ENCODE measurements around the gene NETO2. TPM values are rescaled to one million over a fixed set of nuclear protein-coding genes. Genes with fewer than 3 reads are reported as not detected.
A peak's percentile ranks its signal among the peaks of the same experiment; 100 is the strongest.

Gene NETO2
- total RNA-seq (2011; cell fraction: chromatin; rRNA removed; ENCODE audit: low replicate concordance) = 13.9 and 26.2 TPM in 2 replicates
- total RNA-seq (2011; cell fraction: nucleolus; rRNA removed) = 11.7 and 12.4 TPM in 2 replicates
- total RNA-seq (2011; cell fraction: nucleoplasm; rRNA removed) = 19.5 and 23.9 TPM in 2 replicates
- 10.9 and 15.2 TPM in 2 replicates for total RNA-seq (2014; rRNA removed)
- total RNA-seq (2014; rRNA removed; fragmentation: Illumina TruSeq; extraction: Trizol) = 24.3 and 24.4 TPM in 2 replicates
- 28.2 and 32.8 TPM in 2 replicates for total RNA-seq (2015; rRNA removed; fragmentation: Illumina TruSeq; extraction: Trizol)
- 16.2 and 19.0 TPM in 2 replicates for total RNA-seq (2021)
- 29.5 and 31.4 TPM in 2 replicates for polyA plus RNA-seq (2011; rRNA removed)
- 15.4 and 21.9 TPM in 2 replicates for polyA plus RNA-seq (2011; cell fraction: cytosol; rRNA removed)
- polyA plus RNA-seq (2011; cell fraction: nucleus; rRNA removed) = 38.1 and 43.2 TPM in 2 replicates
- 12.1 and 17.1 TPM in 2 replicates for polyA plus RNA-seq (2012)
- polyA plus RNA-seq (2014; fragmentation: Illumina TruSeq; extraction: Trizol) = 26.2 and 37.0 TPM in 2 replicates
- polyA plus RNA-seq (2014; fragmentation: Nextera tagmentation; extraction: Ambion mirVana) = 1 to 10 TPM; 4.1 to 6.3 TPM
- polyA plus RNA-seq (2014; rRNA removed) = 22.2 and 31.2 TPM in 2 replicates
- 27.8 and 32.8 TPM in 2 replicates for polyA minus RNA-seq (2011; rRNA and poly(A)+ RNA removed)
- 13.9 and 14.2 TPM in 2 replicates for polyA minus RNA-seq (2011; cell fraction: cytosol; rRNA and poly(A)+ RNA removed)
- 6.1 and 8.4 TPM in 2 replicates for polyA minus RNA-seq (2011; cell fraction: nucleus; rRNA and poly(A)+ RNA removed)
- percentile 74 among the genes with signal in this experiment for Bru-seq, nascent RNA
- BruChase-seq, experiment 1, labeled RNA remaining after a 2-hour chase = percentile 82 among the genes with signal in this experiment
- BruChase-seq, experiment 2, labeled RNA remaining after a 6-hour chase = percentile 83 among the genes with signal in this experiment
- long read RNA-seq, experiment 1, full-length matches to known transcripts = 61 of 110 reads
- long read RNA-seq, experiment 1, partial matches to known transcripts = 9 of 110 reads
- long read RNA-seq, experiment 1, other reads (novel, unspliced or antisense) = 40 of 110 reads
- long read RNA-seq, experiment 2, full-length matches to known transcripts = 8 of 36 reads
- long read RNA-seq, experiment 2, partial matches to known transcripts = 4 of 36 reads
- long read RNA-seq, experiment 2, other reads (novel, unspliced or antisense) = 24 of 36 reads
- long read RNA-seq, experiment 3, partial matches to known transcripts = 2 of 3 reads
- long read RNA-seq, experiment 3, other reads (novel, unspliced or antisense) = 1 of 3 reads

DNA sequence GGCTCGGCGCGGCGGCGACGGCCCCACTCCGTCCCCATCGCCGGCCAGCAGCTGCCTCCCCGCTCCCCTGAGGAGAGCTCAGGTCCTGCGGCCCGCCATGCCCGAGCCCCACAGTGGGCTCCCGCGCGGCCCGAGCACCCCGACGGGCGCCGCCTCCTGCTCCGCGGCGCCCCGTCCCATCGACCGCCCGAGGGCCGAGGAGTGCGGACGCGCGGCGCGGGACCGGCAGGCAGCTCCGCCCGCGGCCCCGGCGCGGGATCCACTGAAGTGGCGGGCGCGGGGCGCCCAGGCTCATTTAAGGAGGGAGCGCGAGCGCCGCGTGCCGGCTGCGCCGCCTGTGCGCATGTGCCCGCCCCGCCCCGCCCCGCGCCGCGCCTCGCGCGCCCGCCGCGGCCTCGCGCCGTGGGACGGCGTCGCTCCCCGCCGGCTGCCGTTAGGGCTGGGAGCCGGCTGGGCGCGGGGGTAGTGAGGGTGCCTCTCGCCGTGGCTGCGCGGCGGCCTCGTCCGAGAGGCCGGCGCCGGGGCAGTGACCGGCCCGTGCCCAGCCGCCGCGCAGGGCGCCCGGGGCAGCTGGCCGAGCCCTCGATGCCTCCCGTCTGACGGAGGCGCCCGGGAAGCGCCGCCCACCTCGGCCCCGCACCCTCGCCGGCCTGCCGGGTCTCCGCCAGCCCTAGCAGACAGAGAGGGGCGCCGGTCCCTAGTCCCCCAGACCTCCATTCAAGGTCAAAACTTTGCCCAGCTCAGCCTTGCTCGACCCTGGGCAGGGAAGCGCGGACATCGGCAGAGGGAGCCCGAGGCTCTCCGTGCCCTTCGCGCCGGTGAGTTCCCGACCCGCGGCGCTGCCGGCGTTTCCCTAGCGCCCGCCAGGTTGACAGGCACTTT, at the start of gene NETO2:
Gene NETO2, minus strand, starts transcription at position 269 of the 882 bp plus-strand sequence. CDS start 333 bp downstream, outside the sequence.
- Histone ChIP-seq H4K20me1 (replicated peaks; ENCODE audit: control insufficient read depth, insufficient read depth, low read length) (no peaks in the 10 kb centered on the region; the same call in none of the 2 replicates), H3K4me3 (peak within 1 kb of the TSS; percentile 64), H3K79me2 (ENCODE audit: control insufficient read depth, insufficient read depth, low read length) (peaks cover 45% of the 10 kb centered on the region), H3K36me3 (ENCODE audit: control insufficient read depth, insufficient read depth, low read length) (peaks cover 8% of the 10 kb centered on the region; the same call in 1 of the 3 replicates), H3K9me3 (replicated peaks; ENCODE audit: control insufficient read depth, insufficient read depth, low read depth, low read length) (0 out of 2 replicates have a peak, but pooled peaks cover 2% of the 10 kb centered on the region), H3K4me2 (ENCODE audit: insufficient read depth, low read length) (peak within 1 kb of the TSS; percentile 86), H3K27ac (ENCODE audit: extremely low read depth, low read depth, low read length) (peak within 1 kb of the TSS; percentile 81), H3K4me1 (replicated peaks in 1 of 2; ENCODE audit: control insufficient read depth in 2 of 2, insufficient read depth in 2 of 2, low read length in 2 of 2) (peaks cover 5 to 25% of the 10 kb centered on the region in 2 experiments; a peak in 4 of 5 replicates), H2AFZ (ENCODE audit: low read depth, low read length) (peak within 1 kb of the TSS; percentile 87), H3K27me3 (ENCODE audit: control insufficient read depth in 2 of 2, insufficient read depth in 2 of 2, low read length in 2 of 2) (no peaks in the 10 kb centered on the region), H3K9ac (ENCODE audit: insufficient read depth in 1 of 2, low read depth in 2 of 2, low read length in 2 of 2) (peak within 1 kb of the TSS; percentile 71 to 98), H3K9me1 (ENCODE audit: control insufficient read depth, insufficient read depth, low read length) (no peaks in the 10 kb centered on the region)
- BruUV-seq (replicated peaks) = no TSS peak
- 16% methylated on average over 53 of the region's 130 CpGs for WGBS (ENCODE audit: insufficient coverage, low coverage, missing lambda C conversion rate)
- DNase-seq (ENCODE audit: extremely low read depth in 1 of 4, low spot score in 3 of 4) = peak; percentile 78 to 83 (median 82)
- ATAC-seq = peak; percentile 44
- FAIRE-seq = no peak
- CTCF ChIA-PET (ENCODE audit: low intra/inter-chr PET ratio) = interaction anchor here (0.7 to 1.0 kb wide), 4 partner anchors 107 to 1021 kb away, joined by 3 to 4 read pairs (median 3); no protein-coding TSS in a partner anchor
- POLR2A ChIA-PET = interaction anchor here (0.7 to 0.9 kb wide), 6 partner anchors 78 to 1218 kb away, joined by 3 to 4 read pairs (median 3); no protein-coding TSS in a partner anchor
- in situ Hi-C loops (cut with MboI) (no loop called here), intact Hi-C loops (cut with micrococcal nuclease) (loop anchor here (5.0 kb wide), 2 partner anchors 318 to 913 kb away; partner anchors contain the start of genes ITFG1 and PHKB)
- TF ChIP-seq, protein P1, sequence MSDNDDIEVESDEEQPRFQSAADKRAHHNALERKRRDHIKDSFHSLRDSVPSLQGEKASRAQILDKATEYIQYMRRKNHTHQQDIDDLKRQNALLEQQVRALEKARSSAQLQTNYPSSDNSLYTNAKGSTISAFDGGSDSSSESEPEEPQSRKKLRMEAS (CRISPR knock-in tag; IDR thresholded peaks at IDR 0.05) = 0 out of 2 replicates have a peak, but pooled peaks have one; percentile 13
- TF ChIP-seq ZNF41 (CRISPR knock-in tag; conservative IDR thresholded peaks at IDR 0.05) = 0 out of 2 replicates have a peak, but pooled peaks have one; percentile 20
- TF ChIP-seq GTF2A2 (tag; IDR thresholded peaks at IDR 0.05) = no peak
- no peak for TF ChIP-seq RREB1 (CRISPR knock-in tag; IDR thresholded peaks at IDR 0.05)
- TF ChIP-seq SLC30A9 (CRISPR knock-in tag; IDR thresholded peaks at IDR 0.05) = no peak
- no peak for TF ChIP-seq IRF2 (CRISPR knock-in tag; IDR thresholded peaks at IDR 0.05)
- TF ChIP-seq SAP30 (IDR thresholded peaks at IDR 0.05; ENCODE audit: borderline replicate concordance, insufficient read depth, low read depth, low read length, poor library complexity, severe bottlenecking) = peak; percentile 45
- TF ChIP-seq ZNF239 (CRISPR knock-in tag; IDR thresholded peaks at IDR 0.05) = no peak
- no peak for TF ChIP-seq ZNF717 (CRISPR knock-in tag; IDR thresholded peaks at IDR 0.05)
